ENCODE measurements around the gene GVQW3.

Gene GVQW3

GRCh38 chr11:76436020-76436419 is 54.9 kb downstream of the GVQW3 start:
- no peak overlapping the region for H3K4me3 ChIP-seq (ENCODE audit: severe bottlenecking)
- TF ChIP-seq CTCF (IDR thresholded peaks at IDR 0.05; ENCODE audit: poor library complexity, severe bottlenecking) = no peak
- DNase-seq (ENCODE audit: low spot score) (no peak), ATAC-seq (ENCODE audit: low read depth) (no peak)
- H3K9me3 ChIP-seq (ENCODE audit: severe bottlenecking) = no peaks in the 10 kb centered on the region
- no peak overlapping the region for H3K27ac ChIP-seq (ENCODE audit: poor library complexity, severe bottlenecking)
- no peaks in the 10 kb centered on the region for H3K4me1 ChIP-seq (ENCODE audit: insufficient read depth, poor library complexity, severe bottlenecking)
- no peaks in the 10 kb centered on the region for H3K36me3 ChIP-seq (ENCODE audit: low read depth)
- no peaks in the 10 kb centered on the region for H3K27me3 ChIP-seq (ENCODE audit: insufficient read depth, poor library complexity, severe bottlenecking)

- H3K27me3 ChIP-seq (ENCODE audit: insufficient read depth, poor library complexity, severe bottlenecking) = no peaks in the 10 kb centered on the region
- H3K27ac ChIP-seq (ENCODE audit: poor library complexity, severe bottlenecking) = peak overlapping the region; percentile 63
- H3K36me3 ChIP-seq (ENCODE audit: low read depth) = peaks cover 16% of the 10 kb centered on the region
- H3K9me3 ChIP-seq (ENCODE audit: severe bottlenecking) = no peaks in the 10 kb centered on the region
- no peak for TF ChIP-seq CTCF (IDR thresholded peaks at IDR 0.05; ENCODE audit: poor library complexity, severe bottlenecking)
- no peak for ATAC-seq (ENCODE audit: low read depth)
- DNase-seq (ENCODE audit: low spot score) = no peak
- peak overlapping the region; percentile 81 for H3K4me3 ChIP-seq (ENCODE audit: severe bottlenecking)
- peaks cover 3% of the 10 kb centered on the region for H3K4me1 ChIP-seq (ENCODE audit: insufficient read depth, poor library complexity, severe bottlenecking)
These were observed 62.3 kb downstream of the GVQW3 start for GRCh38 chr11:76443268-76443980.

GRCh38 chr11:76444065-76444383 is 62.9 kb downstream of the GVQW3 start:
- Histone ChIP-seq H3K9me3 (ENCODE audit: severe bottlenecking) (no peaks in the 10 kb centered on the region), H3K4me1 (ENCODE audit: insufficient read depth, poor library complexity, severe bottlenecking) (peaks cover 3% of the 10 kb centered on the region), H3K27me3 (ENCODE audit: insufficient read depth, poor library complexity, severe bottlenecking) (no peaks in the 10 kb centered on the region), H3K27ac (ENCODE audit: poor library complexity, severe bottlenecking) (peak overlapping the region; percentile 63), H3K36me3 (ENCODE audit: low read depth) (peaks cover 22% of the 10 kb centered on the region), H3K4me3 (ENCODE audit: severe bottlenecking) (peak overlapping the region; percentile 81)
- TF ChIP-seq CTCF (IDR thresholded peaks at IDR 0.05; ENCODE audit: poor library complexity, severe bottlenecking) = no peak
- no peak for ATAC-seq (ENCODE audit: low read depth)
- DNase-seq (ENCODE audit: low spot score) = no peak

- ATAC-seq (ENCODE audit: low read depth) = peak; percentile 95
- Histone ChIP-seq H3K4me1 (ENCODE audit: insufficient read depth, poor library complexity, severe bottlenecking) (peaks cover 3% of the 10 kb centered on the region), H3K4me3 (ENCODE audit: severe bottlenecking) (peak within 1 kb of the TSS; percentile 81), H3K9me3 (ENCODE audit: severe bottlenecking) (no peaks in the 10 kb centered on the region), H3K27me3 (ENCODE audit: insufficient read depth, poor library complexity, severe bottlenecking) (no peaks in the 10 kb centered on the region), H3K27ac (ENCODE audit: poor library complexity, severe bottlenecking) (peak within 1 kb of the TSS; percentile 63), H3K36me3 (ENCODE audit: low read depth) (peaks cover 28% of the 10 kb centered on the region)
- peak; percentile 97 for DNase-seq (ENCODE audit: low spot score)
- no peak for TF ChIP-seq CTCF (IDR thresholded peaks at IDR 0.05; ENCODE audit: poor library complexity, severe bottlenecking)
These were observed 63.4 kb downstream of the GVQW3 start, which contains the start of gene EMSY for GRCh38 chr11:76444384-76445120. Gene EMSY, plus strand, starts transcription at chr11:76445018. Its CDS starts 1,921 bp downstream, at chr11:76446939.
